SK-N-SH (cell line): ENCODE results near the gene CDK5RAP2. TPM values are rescaled to one million over a fixed set of nuclear protein-coding genes. Genes with fewer than 3 reads are reported as not detected.

Experiments
- CTCF ChIA-PET: fragments of 300-600, 350-600 bp; formaldehyde crosslinking; extraction: SDS; loops from one replicate; lab custom pipeline; 2021; lab: Yijun Ruan, JAX
- POLR2A ChIA-PET: fragments of 350-600 bp; sonication (Branson Sonifier 250); formaldehyde crosslinking; extraction: SDS; loops from one replicate; lab custom pipeline; 2020; ENCODE audit warnings: antibody characterized with exemption, inconsistent platforms; lab: Yijun Ruan, JAX
- DNase-seq: peaks from one replicate; pipeline ENCODE4 v3.0.0; 2012
- H2AFZ ChIP-seq: fragments of 200-600 bp; sonication (generic); 2 replicates; pipeline ENCODE4 v1.8.1; 2016; ENCODE audit warnings: antibody characterized with exemption, mild to moderate bottlenecking, low read depth
- H3F3A ChIP-seq: fragments of 200-600 bp; sonication (generic); replicated peaks from 2 replicates; pipeline ENCODE3; 2016; ENCODE audit warnings: antibody characterized with exemption, mild to moderate bottlenecking; ENCODE audit not compliant: insufficient read depth
- H3K27ac ChIP-seq, 2 experiments: fragments of 200-500 bp in 1 of 2; fragments of 200-600 bp in 1 of 2; sonication (Bioruptor generic) in 1 of 2; sonication (generic), shearing (Covaris generic) in 1 of 2; 2 replicates each; pipeline versions ENCODE4 v1.5.1 to v1.6.1; 2014 to 2016; ENCODE audit warnings: low read depth in 2 of 2, inconsistent platforms in 1 of 2, low read length in 1 of 2, mild to moderate bottlenecking in 1 of 2, mixed read lengths in 1 of 2
- H3K27me3 ChIP-seq: fragments of 200-600 bp; sonication (generic), shearing (Covaris generic); 2 replicates; pipeline ENCODE4 v1.6.1; 2016; ENCODE audit warnings: mixed run types; ENCODE audit not compliant: insufficient read depth
- H3K36me3 ChIP-seq, 2 experiments: fragments of 200-500 bp in 1 of 2; fragments of 200-600 bp in 1 of 2; sonication (Bioruptor generic) in 1 of 2; sonication (generic) in 1 of 2; replicated peaks in 1 of 2; 2 replicates each; pipeline versions ENCODE3 to v1.5.1; 2014 to 2016; ENCODE audit warnings: low read length in 1 of 2, mild to moderate bottlenecking in 1 of 2; ENCODE audit not compliant: insufficient read depth in 2 of 2, control insufficient read depth in 1 of 2
- H3K4me1 ChIP-seq, 2 experiments: fragments of 200-500 bp in 1 of 2; fragments of 200-600 bp in 1 of 2; sonication (Bioruptor generic) in 1 of 2; sonication (generic), shearing (Covaris generic) in 1 of 2; 2 replicates each; pipeline versions ENCODE4 v1.5.1 to v1.6.1; 2014 to 2016; ENCODE audit warnings: low read depth in 1 of 2, low read length in 1 of 2, mixed run types in 1 of 2; ENCODE audit not compliant: insufficient read depth in 2 of 2, control insufficient read depth in 1 of 2
- H3K4me2 ChIP-seq: fragments of 200-600 bp; sonication (generic), shearing (Covaris generic); 2 replicates; pipeline ENCODE4 v1.6.1; 2017; ENCODE audit warnings: mixed run types
- H3K4me3 ChIP-seq, 2 experiments: fragments of 200-500 bp in 1 of 2; fragments of 200-600 bp in 1 of 2; sonication (Bioruptor generic) in 1 of 2; sonication (generic), shearing (Covaris generic) in 1 of 2; 2 replicates each; pipeline versions ENCODE4 v1.5.1 to v1.8.1; 2014 to 2016; ENCODE audit warnings: low read depth in 2 of 2, inconsistent platforms in 1 of 2, low read length in 1 of 2, mild to moderate bottlenecking in 1 of 2, mixed read lengths in 1 of 2, moderate library complexity in 1 of 2
- H3K79me2 ChIP-seq: fragments of 200-600 bp; sonication (generic); 2 replicates; pipeline ENCODE4 v1.8.1; 2017; ENCODE audit warnings: mild to moderate bottlenecking; ENCODE audit not compliant: insufficient read depth
- H3K9ac ChIP-seq: fragments of 200-600 bp; sonication (generic); 2 replicates; pipeline ENCODE4 v1.6.1; 2017; ENCODE audit warnings: mixed run types
- H3K9me2 ChIP-seq: fragments of 200-600 bp; sonication (generic); 2 replicates; pipeline ENCODE4 v1.6.1; 2017; ENCODE audit warnings: mixed run types
- H3K9me3 ChIP-seq: fragments of 200-600 bp; sonication (generic); 2 replicates; pipeline ENCODE4 v1.6.1; 2017; ENCODE audit warnings: mixed run types, mild to moderate bottlenecking, moderate library complexity
- H4K20me1 ChIP-seq: fragments of 200-600 bp; sonication (generic); 2 replicates; pipeline ENCODE4 v1.6.1; 2017; ENCODE audit warnings: mild to moderate bottlenecking, mixed run types; ENCODE audit not compliant: insufficient read depth
- CHD2 ChIP-seq: fragments of 150-350 bp; IDR thresholded peaks from 2 replicates; pipeline ENCODE4 v1.6.1; 2018; ENCODE audit warnings: low read length; ENCODE audit not compliant: partially characterized antibody
- ELF1 ChIP-seq: IDR thresholded peaks from 2 replicates; pipeline ENCODE4 v1.4.0; 2012
- EZH2phosphoT487 ChIP-seq: fragments of 200-600 bp; sonication (generic); IDR thresholded peaks from 2 replicates; pipeline ENCODE4 v1.6.1; 2017; ENCODE audit warnings: low read depth, mixed run types, mild to moderate bottlenecking, antibody characterized with exemption, moderate library complexity, borderline replicate concordance
- FOSL2 ChIP-seq: IDR thresholded peaks from 2 replicates; pipeline ENCODE4 v1.4.0; 2012; ENCODE audit warnings: low read depth, mild to moderate bottlenecking, moderate library complexity, borderline replicate concordance
- FOXM1 ChIP-seq: IDR thresholded peaks from 2 replicates; pipeline ENCODE4 v1.4.0; 2012; ENCODE audit warnings: low read depth, mild to moderate bottlenecking
- GATA2 ChIP-seq: sonication (generic); formaldehyde crosslinking; IDR thresholded peaks from 2 replicates; pipeline ENCODE4 v1.5.0; 2020; ENCODE audit warnings: mild to moderate bottlenecking, missing genetic modification reagents
- JUND ChIP-seq: IDR thresholded peaks from 2 replicates; pipeline ENCODE4 v1.4.0; 2012
- NFIC ChIP-seq: IDR thresholded peaks from 2 replicates; pipeline ENCODE4 v1.4.0; 2012; ENCODE audit warnings: borderline replicate concordance
- POLR2AphosphoS5 ChIP-seq: IDR thresholded peaks from 2 replicates; pipeline ENCODE4 v1.6.1; 2012; ENCODE audit warnings: low read depth, low read length
- USF1 ChIP-seq: IDR thresholded peaks from 2 replicates; pipeline ENCODE4 v1.4.0; 2012; ENCODE audit warnings: low read depth, borderline replicate concordance
- WGBS: methylation state at CpG from one replicate; pipeline ENCODE4 v1.1.6; 2017; ENCODE audit warnings: low lambda C conversion rate; 5-methylcytosine and 5-hydroxymethylcytosine counted together
- polyA plus RNA-seq, 3 experiments: library from polyadenylated mRNA; depleted of rRNA; stranded (reverse); fragments of >200 nt; gene quantifications; 2 replicates each; pipeline ENCODE4 v1.2.3, GENCODE V29; 2012

CDK5RAP2 gene
- polyA plus RNA-seq, 1 of the 3 experiments (the other 2 are of a cell fraction) = 20.7 TPM

- Histone ChIP-seq H3K4me1 (no peaks in the 10 kb centered on the region; a peak in 1 of 4 replicates), H3K27me3 (no peaks in the 10 kb centered on the region), H3K36me3 (no peaks in the 10 kb centered on the region), H2AFZ (no peak overlapping the region), H3K9ac (no peak overlapping the region), H4K20me1 (no peaks in the 10 kb centered on the region), H3K4me2 (no peak overlapping the region), H3K4me3 (no peak overlapping the region), H3K9me3 (no peaks in the 10 kb centered on the region), H3K9me2 (no peaks in the 10 kb centered on the region), H3F3A (no peaks in the 10 kb centered on the region), H3K27ac (no peak overlapping the region), H3K79me2 (no peaks in the 10 kb centered on the region)
- no peak for DNase-seq
- ChIA-PET POLR2A (no interaction called here), CTCF (no interaction called here)
- WGBS = 87% methylated on average over 2 of the region's 2 CpGs
- TF ChIP-seq EZH2phosphoT487 (no peak), POLR2AphosphoS5 (no peak), GATA2 (CRISPR knock-in tag) (no peak), USF1 (no peak), JUND (no peak), FOXM1 (no peak), NFIC (no peak), FOSL2 (no peak), ELF1 (no peak), CHD2 (no peak)
- TF ChIP-seq, all 33 proteins: peak for 0
These were observed 236.6 kb downstream of the CDK5RAP2 start for GRCh38 chr9:120343416-120343815.

Other genes starting within 250 kb of the CDK5RAP2 start
- 1.8 and 2.2 TPM in 2 replicates for gene MEGF9, start 134.3 kb upstream of the CDK5RAP2 start, polyA plus RNA-seq (2012; rRNA removed)
- 40.1 and 47.6 TPM in 2 replicates for gene FBXW2, start 213.2 kb upstream of the CDK5RAP2 start, polyA plus RNA-seq (2012; rRNA removed)